ENCODE measurements around the gene IPCEF1.
A peak's percentile ranks its signal among the peaks of the same experiment; 100 is the strongest.

Gene IPCEF1

GRCh38 chr6:154161689-154162088 is 194.9 kb downstream of the IPCEF1 start:
- in situ Hi-C loops (cut with HindIII; ENCODE audit: low pct_unique_long_range_greater_than_20kb, low sequenced_read_pairs) = no loop called here
- TF ChIP-seq JUND (IDR thresholded peaks at IDR 0.05; ENCODE audit: low read depth) = no peak
- DNase-seq (ENCODE audit: low read depth in 1 of 2, low spot score in 1 of 2) = no peak

- TF ChIP-seq JUND (IDR thresholded peaks at IDR 0.05; ENCODE audit: low read depth) = no peak
- DNase-seq (ENCODE audit: low read depth in 1 of 2, low spot score in 1 of 2) = no peak
- in situ Hi-C loops (cut with HindIII; ENCODE audit: low pct_unique_long_range_greater_than_20kb, low sequenced_read_pairs) = no loop called here
Observed at GRCh38 chr6:154159126-154159525, 197.5 kb downstream of the IPCEF1 start.

GRCh38 chr6:154157706-154158105 is 198.9 kb downstream of the IPCEF1 start:
- TF ChIP-seq JUND (IDR thresholded peaks at IDR 0.05; ENCODE audit: low read depth) = no peak
- in situ Hi-C loops (cut with HindIII; ENCODE audit: low pct_unique_long_range_greater_than_20kb, low sequenced_read_pairs) = no loop called here
- no peak for DNase-seq (ENCODE audit: low read depth in 1 of 2, low spot score in 1 of 2)

- no peak for TF ChIP-seq JUND (IDR thresholded peaks at IDR 0.05; ENCODE audit: low read depth)
- no peak for DNase-seq (ENCODE audit: low read depth in 1 of 2, low spot score in 1 of 2)
- in situ Hi-C loops (cut with HindIII; ENCODE audit: low pct_unique_long_range_greater_than_20kb, low sequenced_read_pairs) = no loop called here
Observed at GRCh38 chr6:154157082-154157481, 199.5 kb downstream of the IPCEF1 start.

GRCh38 chr6:154156135-154156896 is 200.3 kb downstream of the IPCEF1 start:
- DNase-seq (ENCODE audit: low read depth in 1 of 2, low spot score in 1 of 2) = peak in 1 of 2 experiments; percentile 55
- no peak for TF ChIP-seq JUND (IDR thresholded peaks at IDR 0.05; ENCODE audit: low read depth)
- in situ Hi-C loops (cut with HindIII; ENCODE audit: low pct_unique_long_range_greater_than_20kb, low sequenced_read_pairs) = no loop called here

- peak in 1 of 2 experiments; percentile 68 for DNase-seq (ENCODE audit: low read depth in 1 of 2, low spot score in 1 of 2)
- no peak for TF ChIP-seq JUND (IDR thresholded peaks at IDR 0.05; ENCODE audit: low read depth)
- in situ Hi-C loops (cut with HindIII; ENCODE audit: low pct_unique_long_range_greater_than_20kb, low sequenced_read_pairs) = no loop called here
Observed at GRCh38 chr6:154154389-154154967, 202.1 kb downstream of the IPCEF1 start.

- no peak for TF ChIP-seq JUND (IDR thresholded peaks at IDR 0.05; ENCODE audit: low read depth)
- in situ Hi-C loops (cut with HindIII; ENCODE audit: low pct_unique_long_range_greater_than_20kb, low sequenced_read_pairs) = no loop called here
- no peak for DNase-seq (ENCODE audit: low read depth in 1 of 2, low spot score in 1 of 2)
Observed at GRCh38 chr6:154143753-154144152, 212.8 kb downstream of the IPCEF1 start.

- no peak for TF ChIP-seq JUND (IDR thresholded peaks at IDR 0.05; ENCODE audit: low read depth)
- in situ Hi-C loops (cut with HindIII; ENCODE audit: low pct_unique_long_range_greater_than_20kb, low sequenced_read_pairs) = no loop called here
- DNase-seq (ENCODE audit: low read depth in 1 of 2, low spot score in 1 of 2) = no peak
Observed at GRCh38 chr6:154140743-154141142, 215.9 kb downstream of the IPCEF1 start.

- no peak for DNase-seq (ENCODE audit: low read depth in 1 of 2, low spot score in 1 of 2)
- TF ChIP-seq JUND (IDR thresholded peaks at IDR 0.05; ENCODE audit: low read depth) = no peak
- in situ Hi-C loops (cut with HindIII; ENCODE audit: low pct_unique_long_range_greater_than_20kb, low sequenced_read_pairs) = no loop called here
Observed at GRCh38 chr6:154139892-154140291, 216.7 kb downstream of the IPCEF1 start.

GRCh38 chr6:154138793-154139192 is 217.8 kb downstream of the IPCEF1 start:
- DNase-seq (ENCODE audit: low read depth in 1 of 2, low spot score in 1 of 2) = no peak
- no peak for TF ChIP-seq JUND (IDR thresholded peaks at IDR 0.05; ENCODE audit: low read depth)
- in situ Hi-C loops (cut with HindIII; ENCODE audit: low pct_unique_long_range_greater_than_20kb, low sequenced_read_pairs) = no loop called here

GRCh38 chr6:154134471-154135147 is 222.0 kb downstream of the IPCEF1 start:
- in situ Hi-C loops (cut with HindIII; ENCODE audit: low pct_unique_long_range_greater_than_20kb, low sequenced_read_pairs) = no loop called here
- DNase-seq (ENCODE audit: low read depth in 1 of 2, low spot score in 1 of 2) = no peak
- TF ChIP-seq JUND (IDR thresholded peaks at IDR 0.05; ENCODE audit: low read depth) = no peak

- DNase-seq (ENCODE audit: low read depth in 1 of 2, low spot score in 1 of 2) = no peak
- in situ Hi-C loops (cut with HindIII; ENCODE audit: low pct_unique_long_range_greater_than_20kb, low sequenced_read_pairs) = no loop called here
- TF ChIP-seq JUND (IDR thresholded peaks at IDR 0.05; ENCODE audit: low read depth) = no peak
Observed at GRCh38 chr6:154127657-154128056, 228.9 kb downstream of the IPCEF1 start.

- no peak for DNase-seq (ENCODE audit: low read depth in 1 of 2, low spot score in 1 of 2)
- no peak for TF ChIP-seq JUND (IDR thresholded peaks at IDR 0.05; ENCODE audit: low read depth)
- in situ Hi-C loops (cut with HindIII; ENCODE audit: low pct_unique_long_range_greater_than_20kb, low sequenced_read_pairs) = no loop called here
Observed at GRCh38 chr6:154125421-154125820, 231.2 kb downstream of the IPCEF1 start.
